ENCODE data around the gene SNX20. TPM values are rescaled to one million over a fixed set of nuclear protein-coding genes. Genes with fewer than 3 reads are reported as not detected.

SNX20 gene
- total RNA-seq, 1 experiment from 2014 or later: not detected

GRCh38 chr16:50684823-50685461, 3.8 kb upstream of the SNX20 start:
- in situ Hi-C loops (cut with HindIII; ENCODE audit: low sequenced_read_pairs): no loop called here

GRCh38 chr16:50683689-50684374, 2.7 kb upstream of the SNX20 start:
- in situ Hi-C loops (cut with HindIII; ENCODE audit: low sequenced_read_pairs): no loop called here
- DNase-seq (ENCODE audit: low spot score): no peak

More at GRCh38 chr16:50684823-50685461, 3.8 kb upstream of the SNX20 start:
- DNase-seq (ENCODE audit: low spot score): no peak

- DNase-seq (ENCODE audit: low spot score): no peak
- in situ Hi-C loops (cut with HindIII; ENCODE audit: low sequenced_read_pairs): no loop called here
Measured at GRCh38 chr16:50680556-50680893, 587 bp downstream of the SNX20 start.

- no peak for DNase-seq (ENCODE audit: low spot score)
- in situ Hi-C loops (cut with HindIII; ENCODE audit: low sequenced_read_pairs): no loop called here
Measured at GRCh38 chr16:50679676-50680555, 1.2 kb downstream of the SNX20 start.

GRCh38 chr16:50679266-50679665, 1.8 kb downstream of the SNX20 start:
- in situ Hi-C loops (cut with HindIII; ENCODE audit: low sequenced_read_pairs): no loop called here
- DNase-seq (ENCODE audit: low spot score): no peak

- no peak for DNase-seq (ENCODE audit: low spot score)
- in situ Hi-C loops (cut with HindIII; ENCODE audit: low sequenced_read_pairs): no loop called here
Measured at GRCh38 chr16:50678531-50678930, 2.6 kb downstream of the SNX20 start.

- in situ Hi-C loops (cut with HindIII; ENCODE audit: low sequenced_read_pairs): no loop called here
- no peak for DNase-seq (ENCODE audit: low spot score)
Measured at GRCh38 chr16:50677351-50677750, 3.8 kb downstream of the SNX20 start.

- in situ Hi-C loops (cut with HindIII; ENCODE audit: low sequenced_read_pairs): no loop called here
- no peak for DNase-seq (ENCODE audit: low spot score)
Measured at GRCh38 chr16:50676684-50677225, 4.4 kb downstream of the SNX20 start.

- in situ Hi-C loops (cut with HindIII; ENCODE audit: low sequenced_read_pairs): no loop called here
- DNase-seq (ENCODE audit: low spot score): no peak
Measured at GRCh38 chr16:50675686-50676610, 5.2 kb downstream of the SNX20 start.

GRCh38 chr16:50674831-50675230, 6.3 kb downstream of the SNX20 start:
- in situ Hi-C loops (cut with HindIII; ENCODE audit: low sequenced_read_pairs): no loop called here

GRCh38 chr16:50673496-50674275, 7.4 kb downstream of the SNX20 start:
- DNase-seq (ENCODE audit: low spot score): no peak
- in situ Hi-C loops (cut with HindIII; ENCODE audit: low sequenced_read_pairs): no loop called here

More at GRCh38 chr16:50674831-50675230, 6.3 kb downstream of the SNX20 start:
- no peak for DNase-seq (ENCODE audit: low spot score)

GRCh38 chr16:50671644-50672260, 9.4 kb downstream of the SNX20 start:
- in situ Hi-C loops (cut with HindIII; ENCODE audit: low sequenced_read_pairs): no loop called here
- no peak for DNase-seq (ENCODE audit: low spot score)

- in situ Hi-C loops (cut with HindIII; ENCODE audit: low sequenced_read_pairs): no loop called here
- DNase-seq (ENCODE audit: low spot score): no peak
Measured at GRCh38 chr16:50670476-50670875, 10.6 kb downstream of the SNX20 start.

GRCh38 chr16:50669741-50670140, 11.4 kb downstream of the SNX20 start:
- in situ Hi-C loops (cut with HindIII; ENCODE audit: low sequenced_read_pairs): no loop called here
- no peak for DNase-seq (ENCODE audit: low spot score)

- no peak for DNase-seq (ENCODE audit: low spot score)
- in situ Hi-C loops (cut with HindIII; ENCODE audit: low sequenced_read_pairs): no loop called here
Measured at GRCh38 chr16:50668368-50669008, 12.6 kb downstream of the SNX20 start.

- DNase-seq (ENCODE audit: low spot score): no peak
- in situ Hi-C loops (cut with HindIII; ENCODE audit: low sequenced_read_pairs): no loop called here
Measured at GRCh38 chr16:50667497-50668367, 13.4 kb downstream of the SNX20 start.
